WTC11 (cell line): ENCODE results near the gene SARDH. TPM values are rescaled to one million over a fixed set of nuclear protein-coding genes. Genes with fewer than 3 reads are reported as not detected.

Experiments used
- ATAC-seq: fragments of 200-7000 bp; cut with Tn5 transposase; 2 replicates; pipeline ENCODE4 v1.10.0; 2021; ENCODE audit warnings: mild to moderate bottlenecking, moderate library complexity
- CTCF ChIA-PET: fragments of 300-600 bp; sonication (Branson Sonifier 250); formaldehyde crosslinking; loops from one replicate; lab custom pipeline; 2021; ENCODE audit warnings: antibody characterized with exemption; lab: Charles Lee
- POLR2A ChIA-PET: fragments of 350-600 bp; sonication (Branson Sonifier 250); formaldehyde crosslinking; loops from one replicate; lab custom pipeline; 2021; ENCODE audit warnings: antibody characterized with exemption; lab: Charles Lee
- DNase-seq: peaks from one replicate; pipeline ENCODE4 v3.0.0; 2021; ENCODE audit warnings: low spot score
- H3K27ac Mint-ChIP-seq: 2 replicates; pipeline ENCODE4 v1.8.0; 2021; ENCODE audit warnings: mixed read lengths
- H3K27me3 Mint-ChIP-seq: 2 replicates; pipeline ENCODE4 v1.8.0; 2021; ENCODE audit warnings: low read depth, mild to moderate bottlenecking, moderate library complexity, mixed read lengths
- H3K36me3 Mint-ChIP-seq: 2 replicates; pipeline ENCODE4 v1.8.0; 2021; ENCODE audit warnings: mixed read lengths
- H3K4me1 Mint-ChIP-seq: 2 replicates; pipeline ENCODE4 v1.8.0; 2022; ENCODE audit warnings: mixed read lengths
- H3K4me3 Mint-ChIP-seq: 2 replicates; pipeline ENCODE4 v1.8.0; 2021; ENCODE audit warnings: mild to moderate bottlenecking, moderate library complexity, mixed read lengths
- H3K9me3 Mint-ChIP-seq: 2 replicates; pipeline ENCODE4 v1.8.0; 2021; ENCODE audit warnings: mixed read lengths
- ARID4B ChIP-seq: sonication (generic); formaldehyde crosslinking; IDR thresholded peaks from 2 replicates; pipeline ENCODE4 v1.8.0; 2023; ENCODE audit warnings: missing genetic modification reagents, mild to moderate bottlenecking, borderline replicate concordance
- CDX4 ChIP-seq: fragments of 250-450 bp; sonication (Bioruptor Pico); IDR thresholded peaks from 2 replicates; pipeline ENCODE4 v1.9.0; 2021; ENCODE audit warnings: moderate library complexity, mild to moderate bottlenecking, inconsistent platforms, borderline replicate concordance
- CREM ChIP-seq: sonication (generic); formaldehyde crosslinking; IDR thresholded peaks from 2 replicates; pipeline ENCODE4 v1.8.1; 2022; ENCODE audit warnings: mild to moderate bottlenecking, missing genetic modification reagents, moderate library complexity
- ERG ChIP-seq: fragments of 250-450 bp; sonication (Bioruptor Pico); IDR thresholded peaks from 2 replicates; pipeline ENCODE4 v1.8.0; 2021; ENCODE audit warnings: mild to moderate bottlenecking
- ESRRA ChIP-seq: sonication (generic); formaldehyde crosslinking; IDR thresholded peaks from 2 replicates; pipeline ENCODE4 v1.8.1; 2022; ENCODE audit warnings: mild to moderate bottlenecking, missing genetic modification reagents, borderline replicate concordance
- ETV6 ChIP-seq: sonication (generic); formaldehyde crosslinking; IDR thresholded peaks from 2 replicates; pipeline ENCODE4 v1.8.1; 2022; ENCODE audit warnings: mild to moderate bottlenecking, missing genetic modification reagents
- HMGA2 ChIP-seq: fragments of 250-450 bp; sonication (Bioruptor Pico); IDR thresholded peaks from 2 replicates; pipeline ENCODE4 v1.4.0; 2021; ENCODE audit warnings: mild to moderate bottlenecking, moderate library complexity
- MYBL2 ChIP-seq: sonication (generic); formaldehyde crosslinking; IDR thresholded peaks from 2 replicates; pipeline ENCODE4 v1.8.1; 2023; ENCODE audit warnings: mild to moderate bottlenecking, moderate library complexity, missing genetic modification reagents
- PREB ChIP-seq: sonication (generic); formaldehyde crosslinking; IDR thresholded peaks from 2 replicates; pipeline ENCODE4 v1.8.1; 2022; ENCODE audit warnings: mild to moderate bottlenecking, missing genetic modification reagents, moderate library complexity, borderline replicate concordance
- RELA ChIP-seq: sonication (generic); formaldehyde crosslinking; IDR thresholded peaks from 2 replicates; pipeline ENCODE4 v1.8.1; 2022; ENCODE audit warnings: missing genetic modification reagents, mild to moderate bottlenecking, borderline replicate concordance
- SP1 ChIP-seq: sonication (generic); formaldehyde crosslinking; conservative IDR thresholded peaks from 2 replicates; pipeline ENCODE4 v1.8.1; 2022; ENCODE audit warnings: missing genetic modification reagents
- ZNF512 ChIP-seq: sonication (generic); formaldehyde crosslinking; IDR thresholded peaks from 2 replicates; pipeline ENCODE4 v1.8.1; 2022; ENCODE audit warnings: missing genetic modification reagents, borderline replicate concordance
- ZNF532 ChIP-seq: fragments of 250-450 bp; sonication (Bioruptor Pico); IDR thresholded peaks from 2 replicates; pipeline ENCODE4 v1.9.0; 2021; ENCODE audit warnings: mild to moderate bottlenecking, borderline replicate concordance
- ZSCAN18 ChIP-seq: fragments of 250-450 bp; sonication (Bioruptor Pico); IDR thresholded peaks from 2 replicates; pipeline ENCODE4 v2.1.2; 2022; ENCODE audit warnings: mild to moderate bottlenecking, moderate library complexity
- total RNA-seq: library from RNA; stranded (reverse); gene quantifications from 3 replicates; pipeline ENCODE4 v1.2.3, GENCODE V29; 2021

SARDH gene
- total RNA-seq, 1 experiment from 2014 or later, result 8.5 TPM

- no peaks in the 10 kb centered on the region for H3K27me3 Mint-ChIP-seq
- no peaks in the 10 kb centered on the region for H3K36me3 Mint-ChIP-seq
- TF ChIP-seq ERG (CRISPR knock-in tag) (no peak), SP1 (no peak), ESRRA (no peak), ZSCAN18 (CRISPR knock-in tag) (no peak), ARID4B (CRISPR knock-in tag) (no peak), ETV6 (CRISPR knock-in tag) (no peak)
- no peaks in the 10 kb centered on the region for H3K9me3 Mint-ChIP-seq
- ChIA-PET POLR2A (interaction anchor here (0.6 kb wide), 1 partner anchor 766 kb away, joined by 3 read pairs; the partner anchor contains the start of gene SPACA9), CTCF (interaction anchor here (0.6 to 1.2 kb wide), 2 partner anchors 21 to 158 kb away, joined by 3 read pairs; no protein-coding TSS in a partner anchor)
- DNase-seq (no peak), ATAC-seq (no peak)
- no peak overlapping the region for H3K4me3 Mint-ChIP-seq
- H3K4me1 Mint-ChIP-seq, result no peaks in the 10 kb centered on the region
- no peak overlapping the region for H3K27ac Mint-ChIP-seq
These were observed 94.0 kb downstream of the SARDH start for GRCh38 chr9:133643978-133644760.

- no peaks in the 10 kb centered on the region for H3K9me3 Mint-ChIP-seq
- POLR2A ChIA-PET, result no interaction called here
- H3K27me3 Mint-ChIP-seq, result no peaks in the 10 kb centered on the region
These were observed 94.8 kb downstream of the SARDH start for GRCh38 chr9:133643362-133643755.

More at GRCh38 chr9:133643362-133643755, 94.8 kb downstream of the SARDH start:
- CTCF ChIA-PET, result interaction anchor here (1.5 kb wide), 1 partner anchor 139 kb away, joined by 4 read pairs; no protein-coding TSS in a partner anchor
- no peaks in the 10 kb centered on the region for H3K36me3 Mint-ChIP-seq
- no peak for ATAC-seq
- H3K4me1 Mint-ChIP-seq, result peaks cover 3% of the 10 kb centered on the region
- no peak for DNase-seq
- no peak overlapping the region for H3K4me3 Mint-ChIP-seq
- H3K27ac Mint-ChIP-seq, result no peak overlapping the region
- TF ChIP-seq RELA (CRISPR knock-in tag), result no peak
- TF ChIP-seq CDX4 (CRISPR knock-in tag), result no peak
- no peak for TF ChIP-seq HMGA2 (CRISPR knock-in tag)
- no peak for TF ChIP-seq PREB (CRISPR knock-in tag)
- no peak for TF ChIP-seq ZNF532 (CRISPR knock-in tag)
- TF ChIP-seq MYBL2 (CRISPR knock-in tag), result no peak
- no peak for TF ChIP-seq ZNF512 (CRISPR knock-in tag)
- TF ChIP-seq CREM (CRISPR knock-in tag), result no peak
